WTC11 (cell line): ENCODE measurements around the gene FITM1.

ENCODE experiments used
- GABPB1 ChIP-seq: sonication (generic); formaldehyde crosslinking; IDR thresholded peaks from 2 replicates; pipeline ENCODE4 v1.8.1; 2023; ENCODE audit warnings: mild to moderate bottlenecking, missing genetic modification reagents
- TEAD4 ChIP-seq: sonication (generic); formaldehyde crosslinking; IDR thresholded peaks from 2 replicates; pipeline ENCODE4 v1.8.0; 2022; ENCODE audit warnings: mild to moderate bottlenecking, missing genetic modification reagents
- TF ChIP-seq, protein P1 (sequence below): fragments of 200-600 bp; IDR thresholded peaks from 2 replicates; pipeline ENCODE4 v1.8.0; 2022; ENCODE audit warnings: antibody characterized with exemption

- TF ChIP-seq TEAD4 (CRISPR knock-in tag) (no peak), GABPB1 (CRISPR knock-in tag) (no peak)
- TF ChIP-seq, protein P1, sequence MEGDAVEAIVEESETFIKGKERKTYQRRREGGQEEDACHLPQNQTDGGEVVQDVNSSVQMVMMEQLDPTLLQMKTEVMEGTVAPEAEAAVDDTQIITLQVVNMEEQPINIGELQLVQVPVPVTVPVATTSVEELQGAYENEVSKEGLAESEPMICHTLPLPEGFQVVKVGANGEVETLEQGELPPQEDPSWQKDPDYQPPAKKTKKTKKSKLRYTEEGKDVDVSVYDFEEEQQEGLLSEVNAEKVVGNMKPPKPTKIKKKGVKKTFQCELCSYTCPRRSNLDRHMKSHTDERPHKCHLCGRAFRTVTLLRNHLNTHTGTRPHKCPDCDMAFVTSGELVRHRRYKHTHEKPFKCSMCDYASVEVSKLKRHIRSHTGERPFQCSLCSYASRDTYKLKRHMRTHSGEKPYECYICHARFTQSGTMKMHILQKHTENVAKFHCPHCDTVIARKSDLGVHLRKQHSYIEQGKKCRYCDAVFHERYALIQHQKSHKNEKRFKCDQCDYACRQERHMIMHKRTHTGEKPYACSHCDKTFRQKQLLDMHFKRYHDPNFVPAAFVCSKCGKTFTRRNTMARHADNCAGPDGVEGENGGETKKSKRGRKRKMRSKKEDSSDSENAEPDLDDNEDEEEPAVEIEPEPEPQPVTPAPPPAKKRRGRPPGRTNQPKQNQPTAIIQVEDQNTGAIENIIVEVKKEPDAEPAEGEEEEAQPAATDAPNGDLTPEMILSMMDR, result no peak
Observed at GRCh38 chr14:24098927-24099813, 31.3 kb upstream of the FITM1 start.
